DOHH2 (cell line): ENCODE data around the gene MYH6.

Source experiments
- H3F3A ChIP-seq: fragments of 200-600 bp; sonication (generic), shearing (Covaris generic); 2 replicates; pipeline ENCODE4 v1.6.0; 2016; ENCODE audit warnings: antibody characterized with exemption, mild to moderate bottlenecking; ENCODE audit not compliant: control insufficient read depth, insufficient read depth
- H3K27ac ChIP-seq: fragments of 200-600 bp; sonication (generic); 2 replicates; pipeline ENCODE4 v1.5.1; 2014; ENCODE audit warnings: low read depth, mild to moderate bottlenecking, low read length, moderate library complexity
- H3K27me3 ChIP-seq: fragments of 200-600 bp; sonication (generic); 2 replicates; pipeline ENCODE4 v1.6.1; 2014; ENCODE audit warnings: mild to moderate bottlenecking, low read length, mixed read lengths; ENCODE audit not compliant: control insufficient read depth
- H3K36me3 ChIP-seq: fragments of 200-600 bp; sonication (generic); 2 replicates; pipeline ENCODE4 v1.6.1; 2014; ENCODE audit warnings: mild to moderate bottlenecking, low read length, moderate library complexity, mixed read lengths; ENCODE audit not compliant: control insufficient read depth
- H3K4me1 ChIP-seq: fragments of 200-600 bp; sonication (generic); 2 replicates; pipeline ENCODE4 v1.6.1; 2014; ENCODE audit warnings: mild to moderate bottlenecking, low read length, mixed read lengths; ENCODE audit not compliant: control insufficient read depth
- H3K4me2 ChIP-seq: fragments of 200-600 bp; sonication (generic); 2 replicates; pipeline ENCODE4 v1.6.0; 2014; ENCODE audit warnings: mild to moderate bottlenecking, low read length, moderate library complexity
- H3K4me3 ChIP-seq: fragments of 200-600 bp; sonication (generic); 2 replicates; pipeline ENCODE4 v1.5.1; 2014; ENCODE audit warnings: mild to moderate bottlenecking, low read length, mixed read lengths
- H3K79me2 ChIP-seq: fragments of 200-600 bp; sonication (generic); 2 replicates; pipeline ENCODE4 v1.6.1; 2014; ENCODE audit warnings: mild to moderate bottlenecking, low read length, mixed read lengths; ENCODE audit not compliant: control insufficient read depth
- H3K9me2 ChIP-seq: fragments of 200-600 bp; sonication (generic); replicated peaks from 2 replicates; pipeline ENCODE4 v1.6.1; 2014; ENCODE audit warnings: mild to moderate bottlenecking, low read length, mixed read lengths; ENCODE audit not compliant: control insufficient read depth
- H3K9me3 ChIP-seq: fragments of 200-600 bp; sonication (generic); 2 replicates; pipeline ENCODE4 v1.6.1; 2014; ENCODE audit warnings: antibody characterized with exemption, low read length, mixed read lengths; ENCODE audit not compliant: control insufficient read depth, insufficient read depth
- H4K20me1 ChIP-seq: fragments of 200-600 bp; sonication (generic); 2 replicates; pipeline ENCODE4 v1.6.0; 2014; ENCODE audit warnings: low read depth, mild to moderate bottlenecking, antibody characterized with exemption, low read length, moderate library complexity; ENCODE audit not compliant: control insufficient read depth, insufficient read depth
- EZH2phosphoT487 ChIP-seq: fragments of 200-600 bp; sonication (generic); IDR thresholded peaks from 2 replicates; pipeline ENCODE4 v1.6.1; 2017; ENCODE audit warnings: borderline replicate concordance, mild to moderate bottlenecking, antibody characterized with exemption, low read length, moderate library complexity, mixed read lengths
- TF ChIP-seq, protein P1 (sequence below): fragments of 200-600 bp; sonication (generic); IDR thresholded peaks from one replicate; pipeline ENCODE4 v1.5.1; 2014; ENCODE audit warnings: antibody characterized with exemption, mild to moderate bottlenecking, low read depth, low read length; ENCODE audit not compliant: poor library complexity, severe bottlenecking

Gene MYH6

GRCh38 chr14:23344481-23344880 is 63.6 kb downstream of the MYH6 start:
- no peaks in the 10 kb centered on the region for H3K9me2 ChIP-seq
- TF ChIP-seq, protein P1, sequence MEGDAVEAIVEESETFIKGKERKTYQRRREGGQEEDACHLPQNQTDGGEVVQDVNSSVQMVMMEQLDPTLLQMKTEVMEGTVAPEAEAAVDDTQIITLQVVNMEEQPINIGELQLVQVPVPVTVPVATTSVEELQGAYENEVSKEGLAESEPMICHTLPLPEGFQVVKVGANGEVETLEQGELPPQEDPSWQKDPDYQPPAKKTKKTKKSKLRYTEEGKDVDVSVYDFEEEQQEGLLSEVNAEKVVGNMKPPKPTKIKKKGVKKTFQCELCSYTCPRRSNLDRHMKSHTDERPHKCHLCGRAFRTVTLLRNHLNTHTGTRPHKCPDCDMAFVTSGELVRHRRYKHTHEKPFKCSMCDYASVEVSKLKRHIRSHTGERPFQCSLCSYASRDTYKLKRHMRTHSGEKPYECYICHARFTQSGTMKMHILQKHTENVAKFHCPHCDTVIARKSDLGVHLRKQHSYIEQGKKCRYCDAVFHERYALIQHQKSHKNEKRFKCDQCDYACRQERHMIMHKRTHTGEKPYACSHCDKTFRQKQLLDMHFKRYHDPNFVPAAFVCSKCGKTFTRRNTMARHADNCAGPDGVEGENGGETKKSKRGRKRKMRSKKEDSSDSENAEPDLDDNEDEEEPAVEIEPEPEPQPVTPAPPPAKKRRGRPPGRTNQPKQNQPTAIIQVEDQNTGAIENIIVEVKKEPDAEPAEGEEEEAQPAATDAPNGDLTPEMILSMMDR = no peak
- no peak for TF ChIP-seq EZH2phosphoT487
- no peaks in the 10 kb centered on the region for H3F3A ChIP-seq
- no peaks in the 10 kb centered on the region for H3K4me1 ChIP-seq
- no peaks in the 10 kb centered on the region for H4K20me1 ChIP-seq
- H3K27ac ChIP-seq = no peak overlapping the region
- H3K4me2 ChIP-seq = no peak overlapping the region
- H3K9me3 ChIP-seq = no peaks in the 10 kb centered on the region
- H3K79me2 ChIP-seq = no peaks in the 10 kb centered on the region
- H3K36me3 ChIP-seq = no peaks in the 10 kb centered on the region
- H3K4me3 ChIP-seq = no peak overlapping the region
- H3K27me3 ChIP-seq = peaks cover 6% of the 10 kb centered on the region

DNA sequence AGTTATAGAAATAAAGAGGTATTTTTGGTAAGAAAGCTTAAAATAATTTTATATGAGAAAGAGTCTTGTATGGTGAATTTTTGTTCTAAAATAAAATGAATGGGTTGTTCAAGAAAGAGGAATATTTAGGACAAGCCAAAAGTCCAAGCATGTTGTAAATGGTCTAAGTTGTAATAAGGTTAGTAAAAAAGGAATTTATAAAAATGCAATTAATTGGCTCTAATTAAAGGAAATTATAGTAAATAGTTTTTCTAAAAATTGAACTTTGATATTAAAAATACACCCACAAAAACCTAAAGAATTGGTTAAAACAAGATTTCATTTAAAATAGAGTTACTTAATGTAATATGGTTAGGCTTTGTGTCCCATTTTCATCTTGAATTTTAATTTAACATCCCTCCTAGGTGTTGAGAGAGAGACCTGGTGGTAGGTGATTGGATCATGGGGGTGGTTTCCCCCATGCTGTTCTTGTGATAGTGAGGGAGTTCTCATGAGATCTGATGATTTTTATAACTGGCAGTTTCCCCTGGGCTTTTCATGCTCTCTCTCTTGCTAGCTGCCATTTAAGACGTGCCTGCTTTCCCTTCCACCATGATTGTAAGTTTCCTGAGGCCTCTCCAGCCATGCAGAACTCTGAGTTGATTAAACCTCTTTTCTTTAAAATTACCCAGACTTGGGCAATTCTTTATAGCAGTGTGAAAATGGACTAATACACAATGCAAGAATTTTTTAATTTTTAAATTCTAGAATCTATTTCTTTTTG is 68.4 kb downstream of the MYH6 start:
- no peaks in the 10 kb centered on the region for H3K9me3 ChIP-seq
- no peaks in the 10 kb centered on the region for H3K36me3 ChIP-seq
- H3K4me1 ChIP-seq = no peaks in the 10 kb centered on the region
- H3F3A ChIP-seq = no peaks in the 10 kb centered on the region
- no peaks in the 10 kb centered on the region for H3K9me2 ChIP-seq
- peaks cover 6% of the 10 kb centered on the region for H3K27me3 ChIP-seq
- no peaks in the 10 kb centered on the region for H4K20me1 ChIP-seq
- no peak overlapping the region for H3K4me2 ChIP-seq
- no peak overlapping the region for H3K4me3 ChIP-seq
- H3K27ac ChIP-seq = no peak overlapping the region
- no peak for TF ChIP-seq EZH2phosphoT487
- TF ChIP-seq, protein P1 = no peak
- H3K79me2 ChIP-seq = no peaks in the 10 kb centered on the region

GRCh38 chr14:23335623-23336022 is 72.5 kb downstream of the MYH6 start:
- Histone ChIP-seq H4K20me1 (no peaks in the 10 kb centered on the region), H3F3A (no peaks in the 10 kb centered on the region), H3K4me2 (no peak overlapping the region), H3K27ac (no peak overlapping the region), H3K4me1 (no peaks in the 10 kb centered on the region), H3K36me3 (no peaks in the 10 kb centered on the region), H3K9me3 (no peaks in the 10 kb centered on the region), H3K4me3 (no peak overlapping the region), H3K9me2 (no peaks in the 10 kb centered on the region), H3K79me2 (no peaks in the 10 kb centered on the region), H3K27me3 (no peaks in the 10 kb centered on the region)
- TF ChIP-seq EZH2phosphoT487 = no peak
- TF ChIP-seq, protein P1 = no peak
